Raji (cell line): ENCODE data around the gene ATF7.
A peak's percentile ranks its signal among the peaks of the same experiment; 100 is the strongest.

Experiments used
- POLR2A ChIP-seq: IDR thresholded peaks from 2 replicates; pipeline ENCODE4 v1.6.1; 2011; ENCODE audit warnings: low read depth, low read length, control low read depth; ENCODE audit not compliant: insufficient read depth

ATF7 gene

GRCh38 chr12:53495903-53496751, 130.1 kb downstream of the ATF7 start:
- no peak for TF ChIP-seq POLR2A

- 0 out of 2 replicates have a peak, but pooled peaks have one; percentile 10 for TF ChIP-seq POLR2A
These were observed 132.4 kb downstream of the ATF7 start for GRCh38 chr12:53493610-53494391.

GRCh38 chr12:53492830-53493609, 133.2 kb downstream of the ATF7 start:
- peak; percentile 93 for TF ChIP-seq POLR2A

GRCh38 chr12:53492188-53492587, 134.0 kb downstream of the ATF7 start:
- no peak for TF ChIP-seq POLR2A

GRCh38 chr12:53489242-53489864, 136.8 kb downstream of the ATF7 start:
- no peak for TF ChIP-seq POLR2A

GRCh38 chr12:53486736-53487487, 139.3 kb downstream of the ATF7 start:
- TF ChIP-seq POLR2A, result no peak

GRCh38 chr12:53485955-53486735, 140.0 kb downstream of the ATF7 start:
- TF ChIP-seq POLR2A, result no peak

GRCh38 chr12:53484686-53485575, 141.3 kb downstream of the ATF7 start:
- no peak for TF ChIP-seq POLR2A

- no peak for TF ChIP-seq POLR2A
These were observed 142.2 kb downstream of the ATF7 start for GRCh38 chr12:53483979-53484377.

GRCh38 chr12:53483225-53483978, 142.8 kb downstream of the ATF7 start:
- no peak for TF ChIP-seq POLR2A

- TF ChIP-seq POLR2A, result no peak
These were observed 143.5 kb downstream of the ATF7 start for GRCh38 chr12:53482626-53483168.

GRCh38 chr12:53481939-53482586, 144.1 kb downstream of the ATF7 start:
- TF ChIP-seq POLR2A, result no peak
